Gastroesophageal sphincter (tissue), 4 donors: Measurements from ENCODE around the gene EVI2B. TPM values are rescaled to one million over a fixed set of nuclear protein-coding genes. Genes with fewer than 3 reads are reported as not detected.
"Not testable (repeated sequence)": the region's sequence is repeated elsewhere in the genome, so short reads cannot be mapped to it uniquely, and the experiment has no call there.

Experiments used
- ATAC-seq: fragments of 150-250 bp; one replicate; pipeline ENCODE4 v1.9.1; 2016; ENCODE audit warnings: mild to moderate bottlenecking, moderate library complexity
- H3K27ac ChIP-seq, 4 donors: fragments of 200-600 bp; sonication (generic) in 3 of 4; 1 replicate in 3 of 4; 2 replicates in 1 of 4; pipeline ENCODE4 v1.5.1; 2016 to 2019
- H3K27me3 ChIP-seq: fragments of 200-600 bp; sonication (generic); one replicate; pipeline ENCODE4 v1.5.1; 2019
- H3K36me3 ChIP-seq, 2 donors: fragments of 200-600 bp; sonication (generic); one replicate each; pipeline ENCODE4 v1.5.1; 2019; ENCODE audit warnings: control low read depth in 1 of 2
- H3K4me1 ChIP-seq, 3 donors: fragments of 200-600 bp; sonication (generic); 1 replicate in 2 of 3; 2 replicates in 1 of 3; pipeline ENCODE4 v1.5.1; 2016 to 2019; ENCODE audit warnings: control low read depth in 2 of 3
- H3K4me3 ChIP-seq, 2 donors: fragments of 200-600 bp; sonication (generic); one replicate each; pipeline ENCODE4 v1.5.1; 2019; ENCODE audit warnings: mild to moderate bottlenecking in 1 of 2, moderate library complexity in 1 of 2
- H3K9me3 ChIP-seq, 3 donors: fragments of 200-600 bp; sonication (generic); one replicate each; pipeline ENCODE4 v1.5.1; 2017 to 2019; ENCODE audit warnings: control low read depth in 2 of 3
- EP300 ChIP-seq: sonication (generic); formaldehyde crosslinking; IDR thresholded peaks from one replicate; pipeline ENCODE4 v1.6.1; 2017; ENCODE audit warnings: antibody characterized with exemption, mild to moderate bottlenecking
- POLR2A ChIP-seq, 2 donors: fragments of 450-650 bp; IDR thresholded peaks; one replicate each; pipeline ENCODE4 v1.6.1; 2017; ENCODE audit warnings: antibody characterized with exemption in 2 of 2, mild to moderate bottlenecking in 2 of 2, moderate library complexity in 1 of 2
- POLR2AphosphoS5 ChIP-seq: sonication (generic); formaldehyde crosslinking; IDR thresholded peaks from one replicate; pipeline ENCODE4 v1.6.1; 2017; ENCODE audit warnings: antibody characterized with exemption
- WGBS, 2 donors: methylation state at CpG; one replicate each; pipeline ENCODE4 v1.1.5; 2018; ENCODE audit warnings: low coverage in 1 of 2; 5-methylcytosine and 5-hydroxymethylcytosine counted together
- total RNA-seq, 4 donors: library from RNA; depleted of rRNA; stranded (reverse); fragments of >200 nt; gene quantifications; one replicate each; pipeline ENCODE4 v1.1.0, GENCODE V29; 2016
- TF ChIP-seq, protein P1 (sequence below), 4 experiments: fragments of 200-600 bp in 2 of 4; fragments of 450-650 bp in 2 of 4; sonication (generic) in 1 of 4; IDR thresholded peaks; one replicate each; pipeline ENCODE4 v1.5.1; 2017 to 2019; ENCODE audit warnings: antibody characterized with exemption in 4 of 4, mild to moderate bottlenecking in 2 of 4, moderate library complexity in 2 of 4

EVI2B gene
- total RNA-seq, 4 donors from 2014 or later: 3.1 to 12.7 (median 8.9) TPM

DNA sequence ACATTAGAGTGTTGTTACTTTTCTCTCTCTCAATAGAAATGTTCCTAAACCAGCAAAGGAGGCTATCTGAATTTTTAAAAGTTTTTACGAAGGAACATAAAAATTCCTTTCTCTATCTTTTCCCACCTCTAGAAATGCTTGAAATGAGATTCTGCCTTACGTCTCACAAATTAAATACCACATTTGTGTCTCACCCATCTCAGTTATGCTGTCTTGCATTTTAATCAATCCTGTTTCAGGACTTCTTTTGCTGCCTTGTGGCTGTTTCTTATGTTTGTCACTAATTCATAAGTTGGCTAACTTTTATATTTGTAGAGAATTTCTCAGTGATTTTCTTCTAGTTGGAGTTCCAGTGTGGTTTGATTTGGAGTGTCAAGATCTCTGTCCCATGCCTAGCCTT, 20.3 kb downstream of the EVI2B start:
- WGBS, 2 donors: 90 to 100% methylated on average over 2 of the region's 2 CpGs
- no peak overlapping the region for H3K27ac ChIP-seq
- no peaks in the 10 kb centered on the region for H3K36me3 ChIP-seq
- no peaks in the 10 kb centered on the region for H3K27me3 ChIP-seq
- H3K4me3 ChIP-seq: no peak overlapping the region
- no peaks in the 10 kb centered on the region for H3K9me3 ChIP-seq
- TF ChIP-seq POLR2A (IDR thresholded peaks at IDR 0.05): no peak
- TF ChIP-seq POLR2AphosphoS5: no peak
- TF ChIP-seq, protein P1, sequence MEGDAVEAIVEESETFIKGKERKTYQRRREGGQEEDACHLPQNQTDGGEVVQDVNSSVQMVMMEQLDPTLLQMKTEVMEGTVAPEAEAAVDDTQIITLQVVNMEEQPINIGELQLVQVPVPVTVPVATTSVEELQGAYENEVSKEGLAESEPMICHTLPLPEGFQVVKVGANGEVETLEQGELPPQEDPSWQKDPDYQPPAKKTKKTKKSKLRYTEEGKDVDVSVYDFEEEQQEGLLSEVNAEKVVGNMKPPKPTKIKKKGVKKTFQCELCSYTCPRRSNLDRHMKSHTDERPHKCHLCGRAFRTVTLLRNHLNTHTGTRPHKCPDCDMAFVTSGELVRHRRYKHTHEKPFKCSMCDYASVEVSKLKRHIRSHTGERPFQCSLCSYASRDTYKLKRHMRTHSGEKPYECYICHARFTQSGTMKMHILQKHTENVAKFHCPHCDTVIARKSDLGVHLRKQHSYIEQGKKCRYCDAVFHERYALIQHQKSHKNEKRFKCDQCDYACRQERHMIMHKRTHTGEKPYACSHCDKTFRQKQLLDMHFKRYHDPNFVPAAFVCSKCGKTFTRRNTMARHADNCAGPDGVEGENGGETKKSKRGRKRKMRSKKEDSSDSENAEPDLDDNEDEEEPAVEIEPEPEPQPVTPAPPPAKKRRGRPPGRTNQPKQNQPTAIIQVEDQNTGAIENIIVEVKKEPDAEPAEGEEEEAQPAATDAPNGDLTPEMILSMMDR (IDR thresholded peaks at IDR 0.05): no peak
- no peak for TF ChIP-seq EP300
- H3K4me1 ChIP-seq: no peaks in the 10 kb centered on the region
- no peak for ATAC-seq

DNA sequence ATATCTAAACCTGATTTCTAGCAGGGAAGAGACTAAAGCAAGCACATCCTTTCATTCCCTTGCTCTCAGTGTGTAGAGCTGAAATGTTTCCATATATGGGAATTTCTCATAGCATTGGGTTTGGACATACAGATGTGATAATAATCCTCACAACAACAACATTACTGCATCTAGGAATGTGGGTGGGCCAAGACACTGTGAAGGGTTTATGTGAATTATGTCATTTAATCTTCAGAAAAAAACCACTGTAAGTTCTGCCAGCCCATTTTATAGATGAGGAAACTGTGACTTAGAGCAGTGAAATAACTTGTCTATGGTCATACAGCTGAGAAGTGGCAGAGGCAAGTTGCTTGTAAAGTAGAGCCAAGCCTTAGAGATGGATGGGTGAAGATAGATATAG, 22.0 kb downstream of the EVI2B start:
- Histone ChIP-seq H3K4me3 (no peak overlapping the region), H3K27ac (no peak overlapping the region), H3K9me3 (no peaks in the 10 kb centered on the region), H3K36me3 (peaks cover 0 to 8% of the 10 kb centered on the region in 2 donors), H3K4me1 (no peaks in the 10 kb centered on the region), H3K27me3 (no peaks in the 10 kb centered on the region)
- ATAC-seq: no peak
- no peak for TF ChIP-seq POLR2AphosphoS5
- TF ChIP-seq, protein P1 (IDR thresholded peaks at IDR 0.05): no peak
- no peak for TF ChIP-seq EP300
- TF ChIP-seq POLR2A (IDR thresholded peaks at IDR 0.05): no peak

DNA sequence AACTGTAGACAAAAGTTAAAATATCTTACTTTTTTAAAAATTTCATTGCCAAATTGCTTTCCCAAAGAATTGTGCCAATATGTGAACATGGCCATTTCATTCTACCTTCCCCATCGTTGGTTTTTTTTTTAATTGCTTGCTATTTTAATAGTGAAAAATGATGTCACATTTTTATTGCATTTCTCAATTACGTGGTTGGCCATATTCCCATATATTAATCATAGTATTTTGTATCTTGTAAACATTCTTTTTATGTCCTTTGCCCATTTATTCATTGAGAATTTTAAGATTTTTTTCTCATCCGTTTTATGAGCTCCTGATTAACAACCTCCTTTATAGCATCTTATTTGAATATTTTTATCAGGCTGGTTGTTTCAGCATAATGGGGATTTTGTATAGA, 24.1 kb downstream of the EVI2B start:
- no peak for ATAC-seq
- Histone ChIP-seq H3K27ac (no peak overlapping the region), H3K27me3 (no peaks in the 10 kb centered on the region), H3K4me1 (no peaks in the 10 kb centered on the region), H3K9me3 (no peaks in the 10 kb centered on the region), H3K4me3 (no peak overlapping the region), H3K36me3 (peaks cover 0 to 10% of the 10 kb centered on the region in 2 donors)
- 48 to 52% methylated on average over 3 of the region's 3 CpGs for WGBS, 2 donors
- TF ChIP-seq POLR2A (IDR thresholded peaks at IDR 0.05): no peak
- TF ChIP-seq, protein P1 (IDR thresholded peaks at IDR 0.05): no peak
- TF ChIP-seq EP300: no peak
- TF ChIP-seq POLR2AphosphoS5: no peak

DNA sequence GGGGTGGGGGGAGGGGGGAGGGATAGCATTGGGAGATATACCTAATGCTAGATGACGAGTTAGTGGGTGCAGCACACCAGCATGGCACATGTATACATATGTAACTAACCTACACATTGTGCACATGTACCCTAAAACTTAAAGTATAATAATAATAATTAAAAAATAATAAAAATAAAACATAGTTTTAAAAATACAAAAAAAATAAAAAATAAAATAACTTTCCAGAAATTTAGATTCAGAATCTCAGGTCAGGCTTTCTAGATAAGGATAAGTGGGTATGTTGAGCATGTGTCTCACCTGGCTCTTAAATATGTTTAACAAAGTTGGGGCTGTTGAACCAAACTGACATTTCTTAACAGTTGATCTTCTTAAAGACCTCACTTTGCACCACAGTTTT, 25.9 kb downstream of the EVI2B start:
- not testable (repeated sequence) for H3K27me3 ChIP-seq

DNA sequence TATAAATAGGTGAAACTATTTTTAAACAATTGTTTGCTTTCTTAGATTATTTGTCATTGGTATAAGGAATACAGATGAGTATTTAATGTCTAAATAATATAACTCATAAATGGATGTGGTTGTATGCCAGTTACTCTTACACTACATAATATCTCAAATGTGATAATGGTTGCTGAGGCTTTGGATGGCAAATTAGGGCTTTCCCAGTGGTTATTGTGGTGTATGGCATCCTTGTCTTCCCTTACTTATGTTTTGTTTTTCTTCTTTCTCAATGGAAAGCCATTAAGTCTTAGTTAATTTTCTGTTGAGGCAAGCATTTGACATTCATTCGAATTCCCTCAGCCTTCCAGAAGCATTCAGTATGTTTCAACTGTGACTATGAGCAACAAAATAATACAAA, 27.3 kb downstream of the EVI2B start:
- Histone ChIP-seq H3K4me3 (no peak overlapping the region), H3K36me3 (peaks cover 0 to 28% of the 10 kb centered on the region in 2 donors), H3K9me3 (no peaks in the 10 kb centered on the region), H3K4me1 (no peaks in the 10 kb centered on the region), H3K27me3 (no peaks in the 10 kb centered on the region), H3K27ac (no peak overlapping the region)
- ATAC-seq: no peak
- 83 to 91% methylated on average over 1 of the region's 1 CpG for WGBS, 2 donors
- TF ChIP-seq POLR2AphosphoS5 (no peak), POLR2A (IDR thresholded peaks at IDR 0.05) (no peak), EP300 (no peak)
- TF ChIP-seq, protein P1 (IDR thresholded peaks at IDR 0.05): no peak

More for the DNA sequence above, 25.9 kb downstream of the EVI2B start:
- H3K27ac ChIP-seq, H3K4me3 ChIP-seq, H3K4me1 ChIP-seq, H3K9me3 ChIP-seq, ATAC-seq: not testable (repeated sequence)
- H3K36me3 ChIP-seq: peaks cover 0 to 19% of the 10 kb centered on the region in 2 donors
- no CpG with 5 or more reads among the region's 1 CpG for WGBS, 2 donors

DNA sequence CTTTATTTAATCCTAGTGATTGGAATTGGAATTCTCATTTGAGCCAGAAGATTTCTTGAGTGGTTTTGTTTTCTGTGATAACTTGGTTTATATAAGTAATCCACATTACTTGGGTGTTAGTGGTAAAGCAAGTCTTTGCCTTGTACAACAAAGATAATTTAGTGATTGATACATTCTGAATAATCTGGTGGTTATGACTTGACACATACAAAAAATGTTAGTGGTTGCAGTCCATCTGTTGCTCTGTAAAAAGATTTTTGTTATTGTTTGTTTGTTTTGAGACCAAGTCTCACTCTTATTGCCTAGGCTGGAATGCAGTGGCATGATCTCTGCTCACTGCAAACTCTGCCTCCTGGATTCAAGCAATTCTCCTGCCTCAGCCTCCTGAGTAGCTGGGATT, 30.0 kb downstream of the EVI2B start:
- Histone ChIP-seq H3K27me3 (no peaks in the 10 kb centered on the region), H3K4me1 (no peaks in the 10 kb centered on the region), H3K4me3 (no peak overlapping the region), H3K27ac (no peak overlapping the region), H3K36me3 (peaks cover 0 to 38% of the 10 kb centered on the region in 2 donors), H3K9me3 (no peaks in the 10 kb centered on the region)
- TF ChIP-seq POLR2A (IDR thresholded peaks at IDR 0.05): no peak
- TF ChIP-seq, protein P1 (IDR thresholded peaks at IDR 0.05): no peak
- TF ChIP-seq POLR2AphosphoS5: no peak
- TF ChIP-seq EP300: no peak
- ATAC-seq: no peak
